ENCODE measurements around the gene MAN2A1. TPM values are rescaled to one million over a fixed set of nuclear protein-coding genes. Genes with fewer than 3 reads are reported as not detected.

The MAN2A1 gene
- total RNA-seq, 1 donor from 2014 or later = 33.9 TPM

GRCh38 chr5:109708813-109709212 is 19.1 kb downstream of the MAN2A1 start:
- no peak for DNase-seq (ENCODE audit: extremely low spot score in 2 of 2)
- Histone ChIP-seq H3K4me3 (no peak overlapping the region), H3K27me3 (no peaks in the 10 kb centered on the region), H3K27ac (no peak overlapping the region), H3K4me1 (peaks cover 21% of the 10 kb centered on the region), H3K36me3 (no peaks in the 10 kb centered on the region), H3K9me3 (no peaks in the 10 kb centered on the region)
- TF ChIP-seq POLR2A (IDR thresholded peaks at IDR 0.05) (no peak), CTCF (IDR thresholded peaks at IDR 0.05) (no peak), POLR2AphosphoS5 (IDR thresholded peaks at IDR 0.05; ENCODE audit: insufficient read depth in 1 of 2, low read depth in 1 of 2) (no peak)
- intact Hi-C loops (cut with DNase I) = no loop called here

GRCh38 chr5:109709225-109709624 is 19.5 kb downstream of the MAN2A1 start:
- Histone ChIP-seq H3K27me3 (no peaks in the 10 kb centered on the region), H3K9me3 (no peaks in the 10 kb centered on the region), H3K27ac (no peak overlapping the region), H3K36me3 (no peaks in the 10 kb centered on the region), H3K4me3 (no peak overlapping the region), H3K4me1 (peaks cover 17% of the 10 kb centered on the region)
- TF ChIP-seq POLR2A (IDR thresholded peaks at IDR 0.05) (no peak), POLR2AphosphoS5 (IDR thresholded peaks at IDR 0.05; ENCODE audit: insufficient read depth in 1 of 2, low read depth in 1 of 2) (no peak), CTCF (IDR thresholded peaks at IDR 0.05) (no peak)
- intact Hi-C loops (cut with DNase I) = no loop called here
- no peak for DNase-seq (ENCODE audit: extremely low spot score in 2 of 2)

- intact Hi-C loops (cut with DNase I) = no loop called here
- TF ChIP-seq CTCF (IDR thresholded peaks at IDR 0.05) = no peak
- no peak for TF ChIP-seq POLR2A (IDR thresholded peaks at IDR 0.05)
- TF ChIP-seq POLR2AphosphoS5 (IDR thresholded peaks at IDR 0.05; ENCODE audit: insufficient read depth in 1 of 2, low read depth in 1 of 2) = no peak
- Histone ChIP-seq H3K9me3 (no peaks in the 10 kb centered on the region), H3K4me3 (no peak overlapping the region), H3K4me1 (no peaks in the 10 kb centered on the region), H3K27me3 (no peaks in the 10 kb centered on the region), H3K27ac (no peak overlapping the region), H3K36me3 (no peaks in the 10 kb centered on the region)
- DNase-seq (ENCODE audit: extremely low spot score in 2 of 2) = no peak
These were observed 21.9 kb downstream of the MAN2A1 start for GRCh38 chr5:109711673-109712072.

- TF ChIP-seq POLR2A (IDR thresholded peaks at IDR 0.05) (no peak), POLR2AphosphoS5 (IDR thresholded peaks at IDR 0.05; ENCODE audit: insufficient read depth in 1 of 2, low read depth in 1 of 2) (no peak), CTCF (IDR thresholded peaks at IDR 0.05) (no peak)
- peaks cover 0 to 2% of the 10 kb centered on the region in 2 donors for H3K36me3 ChIP-seq
- H3K27ac ChIP-seq = no peak overlapping the region
- H3K4me3 ChIP-seq = no peak overlapping the region
- no peaks in the 10 kb centered on the region for H3K9me3 ChIP-seq
- no peaks in the 10 kb centered on the region for H3K4me1 ChIP-seq
- H3K27me3 ChIP-seq = no peaks in the 10 kb centered on the region
- intact Hi-C loops (cut with DNase I) = no loop called here
- DNase-seq (ENCODE audit: extremely low spot score in 2 of 2) = no peak
These were observed 23.7 kb downstream of the MAN2A1 start for GRCh38 chr5:109713453-109713852.

- H3K4me1 ChIP-seq = no peaks in the 10 kb centered on the region
- DNase-seq (ENCODE audit: extremely low spot score in 2 of 2) = no peak
- no peak overlapping the region for H3K4me3 ChIP-seq
- H3K9me3 ChIP-seq = no peaks in the 10 kb centered on the region
- no peaks in the 10 kb centered on the region for H3K27me3 ChIP-seq
- peaks cover 0 to 4% of the 10 kb centered on the region in 2 donors for H3K36me3 ChIP-seq
- TF ChIP-seq POLR2A (IDR thresholded peaks at IDR 0.05) (no peak), CTCF (IDR thresholded peaks at IDR 0.05) (no peak), POLR2AphosphoS5 (IDR thresholded peaks at IDR 0.05; ENCODE audit: insufficient read depth in 1 of 2, low read depth in 1 of 2) (no peak)
- no peak overlapping the region for H3K27ac ChIP-seq
- intact Hi-C loops (cut with DNase I) = no loop called here
These were observed 24.9 kb downstream of the MAN2A1 start for GRCh38 chr5:109714592-109714991.
